H1 (cell line): ENCODE data around the gene PYGB. TPM values are rescaled to one million over a fixed set of nuclear protein-coding genes. Genes with fewer than 3 reads are reported as not detected.

Experiments
- ATF2 ChIP-seq: IDR thresholded peaks from 2 replicates; pipeline ENCODE4 v1.6.1; 2012; ENCODE audit warnings: low read length, inconsistent platforms
- BACH1 ChIP-seq: IDR thresholded peaks from 2 replicates; pipeline ENCODE4 v1.6.1; 2012; ENCODE audit warnings: low read length, improper control_type of control experiment
- EZH2 ChIP-seq: fragments of 200-600 bp; sonication (generic); IDR thresholded peaks from 2 replicates; pipeline ENCODE4 v1.7.1; 2012; ENCODE audit warnings: low read depth, mild to moderate bottlenecking, moderate library complexity, low read length, inconsistent platforms; ENCODE audit not compliant: severe bottlenecking
- JUND ChIP-seq: IDR thresholded peaks from 2 replicates; pipeline ENCODE4 v1.6.1; 2011; ENCODE audit warnings: mild to moderate bottlenecking, improper control_type of control experiment, low read length
- polyA plus RNA-seq, 7 experiments: library from polyadenylated mRNA; depleted of rRNA in 3 of 7; stranded (reverse) in 5 of 7; unstranded in 2 of 7; fragments of >200 nt in 5 of 7; fragments of 200-250 nt in 2 of 7; gene quantifications; 1 replicate in 5 of 7; 2 replicates in 1 of 7; 4 replicates in 1 of 7; pipeline versions ENCODE4 v1.2.1 to v1.2.3, GENCODE V29; 2011 to 2013; ENCODE audit warnings: missing spikeins in 2 of 7, mixed read lengths in 2 of 7
- total RNA-seq: library from RNA; stranded (reverse); fragmentation: NEBNext Ultra II Directional; extraction: Animal tissue kit (Norgen Biotek cat#: 25700); gene quantifications from 2 replicates; pipeline ENCODE4 v1.2.1, GENCODE V29; 2021

Gene PYGB
- total and polyA plus RNA-seq, 2 of the 8 experiments (the other 6 are each of a cell fraction or from before 2014, with no cell fraction given) = 26.6 to 56.0 TPM

GRCh38 chr20:25218492-25218891 is 29.4 kb upstream of the PYGB start (continued):
- TF ChIP-seq ATF2 = no peak
- TF ChIP-seq JUND = no peak
- no peak for TF ChIP-seq EZH2
- TF ChIP-seq BACH1 = no peak
- TF ChIP-seq, all 59 proteins: peak for 0
